Measurements from ENCODE around the gene ZNF629.

ZNF629 gene

GRCh38 chr16:30786115-30786935 is 680 bp downstream of the ZNF629 start:
- in situ Hi-C loops (cut with HindIII; ENCODE audit: low sequenced_read_pairs): no loop called here

- in situ Hi-C loops (cut with HindIII; ENCODE audit: low sequenced_read_pairs): no loop called here
Observed at GRCh38 chr16:30785126-30786106, 1.6 kb downstream of the ZNF629 start.

GRCh38 chr16:30784215-30784614 is 2.8 kb downstream of the ZNF629 start:
- in situ Hi-C loops (cut with HindIII; ENCODE audit: low sequenced_read_pairs): loop anchor here (5.0 kb wide), 2 partner anchors 72 to 163 kb away; partner anchors contain the start of gene ORAI3

GRCh38 chr16:30783280-30784109 is 3.5 kb downstream of the ZNF629 start:
- in situ Hi-C loops (cut with HindIII; ENCODE audit: low sequenced_read_pairs): loop anchor here (5.0 kb wide), 2 partner anchors 71 to 164 kb away; partner anchors contain the start of gene ORAI3

- in situ Hi-C loops (cut with HindIII; ENCODE audit: low sequenced_read_pairs): loop anchor here (5.0 kb wide), 2 partner anchors 70 to 165 kb away; partner anchors contain the start of gene ORAI3
Observed at GRCh38 chr16:30782486-30783279, 4.3 kb downstream of the ZNF629 start.

GRCh38 chr16:30780549-30780948 is 6.5 kb downstream of the ZNF629 start:
- in situ Hi-C loops (cut with HindIII; ENCODE audit: low sequenced_read_pairs): loop anchor here (5.0 kb wide), 2 partner anchors 68 to 167 kb away; partner anchors contain the start of gene ORAI3

- in situ Hi-C loops (cut with HindIII; ENCODE audit: low sequenced_read_pairs): loop anchor here (5.0 kb wide), 2 partner anchors 68 to 167 kb away; partner anchors contain the start of gene ORAI3
Observed at GRCh38 chr16:30780021-30780420, 7.0 kb downstream of the ZNF629 start.

- in situ Hi-C loops (cut with HindIII; ENCODE audit: low sequenced_read_pairs): no loop called here
Observed at GRCh38 chr16:30779596-30779995, 7.4 kb downstream of the ZNF629 start.

- in situ Hi-C loops (cut with HindIII; ENCODE audit: low sequenced_read_pairs): no loop called here
Observed at GRCh38 chr16:30778549-30779244, 8.3 kb downstream of the ZNF629 start.

- in situ Hi-C loops (cut with HindIII; ENCODE audit: low sequenced_read_pairs): no loop called here
Observed at GRCh38 chr16:30777591-30778297, 9.3 kb downstream of the ZNF629 start.

- in situ Hi-C loops (cut with HindIII; ENCODE audit: low sequenced_read_pairs): no loop called here
Observed at GRCh38 chr16:30775392-30776188, 11.4 kb downstream of the ZNF629 start.

- in situ Hi-C loops (cut with HindIII; ENCODE audit: low sequenced_read_pairs): no loop called here
Observed at GRCh38 chr16:30775131-30775391, 11.9 kb downstream of the ZNF629 start.

GRCh38 chr16:30774367-30775130 is 12.5 kb downstream of the ZNF629 start:
- in situ Hi-C loops (cut with HindIII; ENCODE audit: low sequenced_read_pairs): loop anchor here (5.0 kb wide), 1 partner anchor 103 kb away; no protein-coding TSS in a partner anchor

- in situ Hi-C loops (cut with HindIII; ENCODE audit: low sequenced_read_pairs): loop anchor here (5.0 kb wide), 1 partner anchor 103 kb away; no protein-coding TSS in a partner anchor
Observed at GRCh38 chr16:30773826-30774225, 13.2 kb downstream of the ZNF629 start.

GRCh38 chr16:30771726-30772125 is 15.3 kb downstream of the ZNF629 start:
- in situ Hi-C loops (cut with HindIII; ENCODE audit: low sequenced_read_pairs): loop anchor here (5.0 kb wide), 1 partner anchor 106 kb away; no protein-coding TSS in a partner anchor

GRCh38 chr16:30769379-30770089 is 17.5 kb downstream of the ZNF629 start:
- in situ Hi-C loops (cut with HindIII; ENCODE audit: low sequenced_read_pairs): loop anchor here (5.0 kb wide), 1 partner anchor 108 kb away; no protein-coding TSS in a partner anchor

Measured in endothelial cell of hepatic sinusoid (primary cell).